Stimulated activated CD4-positive, alpha-beta T cell treated with anti-CD3 and anti-CD28 coated beads, Interleukin-4, amount 100 ng/mL, for 1 hour (primary cell): Measurements from ENCODE around the gene RGS6.

Experiments used
- DNase-seq: peaks from one replicate; pipeline ENCODE4 v3.0.0-alpha.2; 2020

The RGS6 gene

DNA sequence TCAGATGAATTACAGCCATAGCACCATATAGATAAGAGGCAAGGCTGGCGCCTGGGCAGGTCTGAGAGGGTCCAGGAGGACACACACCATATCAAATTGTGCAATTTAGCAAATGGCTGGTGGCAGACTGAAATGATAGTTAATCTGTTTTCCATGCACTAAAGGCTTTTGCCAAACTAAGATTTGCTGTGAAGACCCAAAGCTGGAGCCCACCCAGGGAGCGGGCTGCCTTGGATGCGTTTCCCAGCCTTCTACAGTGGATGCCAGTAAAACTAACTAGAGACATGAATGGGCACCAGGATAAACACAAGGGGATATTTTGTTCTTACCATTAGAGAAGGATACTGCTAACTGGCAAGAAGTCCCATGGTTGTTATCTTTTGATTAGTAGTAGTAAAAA is 486.6 kb downstream of the RGS6 start:
- DNase-seq: no peak

DNA sequence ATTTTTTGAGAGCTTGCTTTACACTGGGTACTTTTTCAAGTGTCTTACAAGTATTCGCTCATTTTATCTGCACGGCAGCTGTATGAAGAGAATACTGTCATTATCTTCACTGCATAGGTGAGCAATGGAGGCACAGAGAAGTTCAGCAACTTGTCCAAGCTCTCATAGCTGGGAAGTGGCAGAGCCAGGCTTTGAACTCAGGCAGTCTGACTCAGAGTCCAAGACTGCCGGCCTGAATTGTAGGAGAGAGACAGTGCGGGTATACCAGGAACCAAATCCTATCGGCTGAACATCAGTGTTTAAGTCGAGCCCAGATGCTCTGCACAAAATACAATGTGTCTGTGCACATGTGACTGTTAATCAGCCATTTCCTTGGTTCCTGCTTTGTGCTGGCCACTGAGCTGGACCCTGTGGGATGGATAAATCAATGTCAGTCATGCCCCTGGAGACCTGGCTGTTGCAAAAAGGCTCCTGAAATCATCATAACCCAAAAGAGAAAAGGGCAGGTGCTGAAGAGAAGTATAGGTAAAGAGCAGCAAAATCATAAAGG is 487.1 kb downstream of the RGS6 start:
- DNase-seq: no peak

DNA sequence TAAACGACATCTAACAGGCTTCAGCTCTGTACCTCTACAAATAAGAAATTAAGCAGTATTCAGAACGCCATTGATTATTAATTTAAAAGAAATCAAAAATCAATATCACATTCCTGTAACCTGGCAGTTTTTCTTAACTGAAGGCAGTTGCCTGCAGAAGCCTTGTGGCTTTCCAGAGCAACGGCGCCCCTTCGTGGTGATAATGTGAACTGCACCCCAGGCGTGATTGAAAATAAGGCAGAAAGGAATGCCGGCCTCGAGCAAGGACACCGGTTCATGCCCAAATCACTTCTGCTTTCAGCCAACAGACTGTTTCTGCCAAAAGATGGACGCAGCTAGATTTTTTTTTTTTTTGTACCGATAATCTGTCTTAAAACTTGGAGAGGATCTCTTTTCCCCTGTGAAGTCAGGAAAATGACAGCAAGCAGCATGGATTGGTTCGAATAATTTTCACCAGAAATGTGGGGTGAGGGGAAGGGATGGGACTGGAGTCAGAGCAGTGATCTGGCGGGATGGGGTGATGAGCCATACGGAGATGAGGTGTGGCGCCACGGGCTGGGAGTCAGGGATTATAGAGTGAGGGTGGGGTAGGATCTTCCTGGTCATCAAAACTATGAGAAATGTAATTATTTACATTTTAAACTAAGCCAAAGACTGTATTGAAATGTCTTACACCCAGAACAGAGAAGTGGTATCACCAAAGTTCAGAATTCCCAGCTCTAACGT is 488.7 kb downstream of the RGS6 start:
- DNase-seq: peak; percentile 73

DNA sequence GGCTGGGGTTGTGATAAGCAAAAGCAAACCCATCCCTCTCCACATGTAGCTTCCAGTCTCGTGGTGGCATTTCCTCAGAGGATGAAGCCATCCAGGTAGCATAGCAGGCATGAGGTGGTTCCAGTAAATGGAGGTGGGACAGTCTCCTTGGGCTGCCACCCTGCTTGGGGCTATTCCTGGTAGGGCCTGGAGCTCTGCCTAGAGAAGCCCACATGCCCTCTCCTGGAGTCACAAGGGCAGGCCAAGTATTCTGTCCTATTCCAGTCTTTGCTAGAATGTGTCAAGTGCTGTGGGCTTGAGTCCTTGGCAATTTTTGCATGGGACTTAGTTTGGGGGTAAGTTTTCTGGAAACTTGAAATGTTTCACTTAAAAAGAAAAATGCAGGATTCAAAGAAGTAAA is 491.7 kb downstream of the RGS6 start:
- no peak for DNase-seq

DNA sequence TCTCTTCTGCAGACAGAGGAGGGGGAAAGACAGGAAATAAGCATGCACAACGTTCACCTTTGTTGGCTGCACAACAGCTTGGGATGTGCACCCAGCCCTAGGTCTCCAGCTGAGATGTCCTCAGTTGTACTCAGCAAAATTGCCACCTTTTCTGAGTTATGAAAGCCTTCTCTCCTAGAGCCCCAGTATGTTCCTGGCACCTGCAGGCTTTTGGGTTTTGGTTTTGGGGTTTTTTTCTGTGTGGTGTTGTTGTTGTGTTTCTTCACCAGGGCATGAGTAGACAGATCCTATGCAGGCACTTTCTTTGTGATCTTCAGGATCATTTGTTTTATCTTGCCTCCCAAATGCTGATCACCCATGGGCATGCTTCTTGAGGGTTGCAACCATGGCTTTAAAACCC is 498.2 kb downstream of the RGS6 start:
- no peak for DNase-seq

DNA sequence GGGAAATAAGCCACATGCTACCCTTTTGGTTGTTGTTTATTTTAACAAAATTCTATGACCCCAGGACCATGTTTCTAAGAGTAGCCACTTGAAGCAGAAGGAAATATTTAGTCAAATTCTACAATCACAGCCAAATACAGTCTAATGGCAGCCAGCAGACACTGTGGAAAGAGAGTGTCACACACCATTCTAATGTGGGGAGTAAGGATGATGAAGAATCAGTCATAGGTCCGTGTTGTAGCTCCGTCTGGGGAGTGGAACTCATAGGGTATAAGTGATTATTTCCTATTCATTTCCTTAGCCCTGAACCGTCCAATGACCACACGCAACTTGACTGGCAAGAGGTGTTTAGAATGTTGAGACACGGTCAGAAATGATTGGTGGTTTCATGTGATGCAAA is 500.5 kb downstream of the RGS6 start:
- DNase-seq: no peak

DNA sequence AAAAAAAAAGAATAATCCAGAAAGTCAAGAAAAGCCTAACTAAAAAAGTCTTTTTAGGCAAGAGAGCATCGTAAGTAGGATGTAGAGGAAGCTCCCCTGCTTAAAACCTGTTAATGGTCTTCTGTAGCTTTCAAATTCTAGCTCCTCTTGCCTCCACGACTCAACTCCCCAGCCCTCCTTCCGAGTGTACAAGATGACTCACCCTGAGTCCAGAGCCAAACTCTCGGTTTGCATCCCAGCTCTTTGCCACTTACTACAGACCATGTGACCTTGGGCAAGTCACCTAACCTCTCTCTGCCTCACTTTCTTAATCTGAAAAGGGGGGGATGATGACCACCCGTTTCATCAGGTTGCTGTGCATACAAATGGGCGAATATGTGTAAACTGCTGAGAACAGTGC is 501.3 kb downstream of the RGS6 start:
- no peak for DNase-seq

DNA sequence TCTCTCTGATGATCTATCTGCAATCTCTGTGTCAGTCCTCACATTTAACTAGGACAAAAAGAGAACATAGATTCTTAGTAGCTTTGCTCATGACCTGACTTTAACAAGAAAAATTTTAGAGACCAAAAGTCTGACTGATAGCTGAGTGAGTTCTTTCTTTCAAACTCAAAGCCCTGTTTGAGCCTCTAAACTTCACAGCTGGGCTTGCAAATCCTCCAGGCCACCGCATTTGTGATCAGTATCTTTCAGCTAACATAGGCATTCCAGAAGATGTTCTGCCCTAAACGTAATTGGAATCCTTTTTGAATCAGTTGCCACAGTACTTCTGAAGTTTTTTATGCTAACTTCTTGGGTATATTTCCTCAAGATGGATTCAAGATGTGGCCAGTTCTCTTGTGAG is 502.6 kb downstream of the RGS6 start:
- no peak for DNase-seq

DNA sequence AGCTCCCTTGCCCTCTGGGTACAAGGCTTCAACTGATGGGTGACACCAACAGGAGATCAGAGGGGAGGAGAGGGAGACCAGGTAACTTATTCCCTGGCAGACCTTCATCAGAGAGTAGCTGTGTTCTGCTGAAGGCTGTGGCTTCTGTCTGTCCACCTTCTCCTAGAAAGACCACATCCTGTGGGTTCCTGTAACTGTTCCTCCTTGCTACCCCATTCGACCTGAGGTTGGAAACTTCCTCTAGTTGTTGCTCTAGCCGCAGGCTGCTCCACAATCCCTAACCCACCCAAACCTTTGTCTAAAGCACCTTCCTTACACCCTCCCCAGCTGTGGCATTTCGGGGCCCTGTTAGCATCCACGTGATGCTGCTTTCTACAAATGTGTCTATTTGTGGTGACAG is 507.5 kb downstream of the RGS6 start:
- DNase-seq: no peak

DNA sequence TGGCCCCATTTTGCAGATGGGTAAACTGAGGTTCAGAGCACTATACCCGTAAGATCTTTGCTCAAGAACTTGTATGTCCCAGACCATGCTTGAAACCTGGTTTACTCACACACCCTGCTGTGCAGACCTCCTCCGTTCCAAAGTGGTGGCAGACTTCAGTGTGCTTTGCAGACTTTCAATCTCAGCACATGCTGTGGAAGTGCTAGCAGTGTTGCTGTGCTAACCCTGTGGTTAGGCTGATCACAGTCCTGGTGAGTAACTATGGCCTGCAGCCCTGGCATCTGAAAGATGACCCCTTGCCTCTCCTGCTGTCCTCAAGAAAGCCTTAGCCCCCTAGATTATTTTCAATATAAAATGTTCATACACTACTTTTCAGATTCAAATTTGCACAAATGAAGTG is 511.0 kb downstream of the RGS6 start:
- no peak for DNase-seq

DNA sequence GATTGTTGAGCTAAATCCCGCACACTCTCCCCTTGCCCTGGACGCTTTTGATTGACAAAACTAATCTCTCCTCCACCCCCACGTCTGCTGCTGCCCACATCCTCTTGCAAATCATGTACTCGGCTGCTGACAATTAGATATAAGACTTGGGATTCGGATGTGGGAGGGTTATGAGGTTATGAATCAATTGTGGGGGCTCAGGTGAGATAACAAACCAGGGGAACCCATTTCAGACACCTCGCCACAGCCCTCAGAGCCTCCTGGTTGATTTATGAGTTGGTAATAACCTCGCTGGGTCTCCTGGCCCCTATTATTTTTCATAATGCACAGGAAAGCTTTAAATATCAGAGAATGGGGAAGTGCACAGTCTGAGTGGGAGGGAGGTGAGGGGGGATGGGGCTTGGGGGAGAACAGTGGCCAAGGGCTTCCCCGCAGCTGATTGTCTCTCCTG is 511.8 kb downstream of the RGS6 start:
- DNase-seq: peak; percentile 20

DNA sequence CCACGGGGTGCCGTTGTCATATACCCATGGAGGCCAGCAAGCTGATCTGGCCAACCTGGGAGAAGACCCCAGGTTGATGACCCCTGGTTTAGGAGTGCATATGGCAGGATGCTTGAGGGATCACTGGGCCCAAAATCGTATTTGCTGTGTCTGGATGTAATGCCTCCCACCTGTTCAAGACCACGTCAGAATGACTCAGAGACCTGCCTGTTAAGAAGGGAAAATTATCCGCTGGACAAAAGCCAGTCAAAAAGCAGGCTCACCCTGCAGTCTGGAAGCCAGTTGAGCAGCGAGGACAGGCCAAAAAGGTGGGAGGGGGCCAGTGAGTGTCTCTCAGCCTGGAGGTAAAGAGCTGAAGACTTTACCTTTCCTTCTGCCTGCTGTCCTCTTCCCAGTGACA is 512.5 kb downstream of the RGS6 start:
- no peak for DNase-seq

DNA sequence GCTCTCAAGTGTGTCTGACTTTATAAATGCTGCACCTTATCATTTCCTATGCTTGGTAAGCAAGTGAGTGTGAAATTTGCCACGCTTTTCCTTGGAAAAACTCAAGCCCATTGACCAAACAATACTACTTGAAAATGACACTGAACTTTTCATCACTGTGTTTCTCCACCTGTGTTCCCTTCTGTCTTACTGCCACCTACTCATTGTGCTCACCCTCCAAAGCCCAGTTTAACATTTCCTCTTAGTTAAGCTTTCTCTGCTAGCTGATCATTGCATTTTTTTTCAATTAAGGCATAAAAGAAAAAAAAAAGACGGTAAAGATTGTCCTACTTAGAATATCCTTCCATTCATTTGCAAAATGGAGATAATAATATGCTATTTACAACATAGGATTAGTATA is 516.0 kb downstream of the RGS6 start:
- DNase-seq: no peak

DNA sequence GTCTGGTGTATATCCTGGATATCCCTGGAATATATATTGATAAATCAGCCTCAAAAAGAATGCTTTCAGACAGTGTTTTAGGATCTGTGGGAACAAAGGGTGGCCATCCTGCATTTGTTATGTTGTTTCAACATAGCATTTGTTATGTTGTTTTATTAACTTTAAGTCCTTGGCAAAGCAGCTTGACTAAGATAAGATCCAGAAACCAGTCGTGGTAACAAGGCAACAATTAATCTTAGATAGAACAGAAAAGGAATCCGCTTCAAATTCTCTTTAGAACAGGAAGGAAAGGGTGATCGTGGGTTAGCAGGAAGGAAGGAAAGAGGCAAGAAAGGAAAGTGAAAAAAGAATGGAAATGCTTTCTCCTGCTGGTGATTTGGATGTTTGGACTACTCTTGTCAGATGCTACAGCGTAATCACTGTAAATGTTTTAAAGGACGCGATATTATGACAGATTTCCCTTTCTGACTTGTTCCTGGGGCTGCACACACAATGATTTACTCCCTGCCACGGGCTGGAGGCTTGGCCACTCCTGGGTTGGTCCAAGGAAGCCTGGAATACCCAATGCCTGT is 518.3 kb downstream of the RGS6 start:
- no peak for DNase-seq

DNA sequence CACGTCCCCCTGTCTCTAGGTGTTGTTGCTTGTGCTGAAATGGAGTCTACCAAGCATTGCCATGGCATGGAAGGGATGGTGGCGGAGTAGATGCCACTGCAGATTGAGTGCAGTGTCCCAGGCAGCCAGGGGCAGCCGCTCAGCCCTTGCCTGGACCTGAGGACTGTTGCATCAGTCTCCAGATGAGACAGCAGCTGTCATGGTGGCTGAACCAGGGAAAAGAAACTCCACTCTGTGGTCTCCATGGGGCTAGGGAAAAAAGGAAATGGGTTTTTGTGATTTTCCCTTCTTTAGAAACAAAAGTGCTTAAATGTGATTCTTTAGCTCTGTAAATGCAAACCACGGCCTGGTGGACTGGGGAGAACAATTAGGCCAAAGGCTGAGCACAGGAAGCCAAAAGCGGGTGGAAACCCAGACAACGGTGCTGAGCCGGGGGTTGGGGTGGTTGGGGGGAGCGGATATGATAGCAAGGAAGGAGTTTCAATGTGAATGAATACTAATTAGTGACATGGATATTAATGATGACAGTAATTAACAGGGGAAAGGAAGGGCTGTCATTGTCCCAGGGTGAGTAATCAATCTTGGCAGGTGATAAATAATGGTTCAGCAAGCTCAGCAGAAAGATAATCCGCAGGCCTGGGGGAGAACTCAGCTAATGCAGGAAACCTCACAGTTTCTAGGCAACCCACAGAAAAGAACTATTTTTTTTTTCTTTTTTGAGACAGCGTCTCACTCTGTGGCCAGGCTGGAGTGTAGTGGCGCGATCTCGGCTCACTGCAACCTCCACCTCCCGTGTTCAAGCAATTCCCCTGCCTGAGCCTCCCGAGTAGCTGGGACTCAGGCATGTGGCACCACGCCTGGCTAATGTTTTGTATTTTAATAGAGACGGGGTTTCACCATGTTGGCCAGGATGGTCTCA is 519.1 kb downstream of the RGS6 start:
- peak; percentile 20 for DNase-seq

DNA sequence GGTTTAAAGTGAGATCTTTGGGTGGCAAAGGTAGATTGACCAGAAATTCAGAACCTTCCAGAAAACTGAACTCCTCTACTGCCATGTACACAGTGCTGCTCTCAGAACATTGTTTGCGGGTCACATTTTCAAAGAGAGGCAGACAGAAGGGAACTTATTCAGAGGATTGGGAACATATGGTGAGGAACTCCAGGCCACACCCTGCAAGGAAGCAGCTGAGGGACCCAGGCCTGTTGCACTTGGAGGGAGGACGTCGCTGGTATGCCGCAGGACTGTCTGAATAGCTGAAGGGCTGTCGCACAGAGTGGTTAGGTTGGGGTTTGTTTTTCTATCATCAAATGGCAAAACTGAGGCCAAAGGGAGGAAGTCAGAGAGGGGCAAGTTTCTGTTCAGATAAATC is 520.5 kb downstream of the RGS6 start:
- DNase-seq: no peak

DNA sequence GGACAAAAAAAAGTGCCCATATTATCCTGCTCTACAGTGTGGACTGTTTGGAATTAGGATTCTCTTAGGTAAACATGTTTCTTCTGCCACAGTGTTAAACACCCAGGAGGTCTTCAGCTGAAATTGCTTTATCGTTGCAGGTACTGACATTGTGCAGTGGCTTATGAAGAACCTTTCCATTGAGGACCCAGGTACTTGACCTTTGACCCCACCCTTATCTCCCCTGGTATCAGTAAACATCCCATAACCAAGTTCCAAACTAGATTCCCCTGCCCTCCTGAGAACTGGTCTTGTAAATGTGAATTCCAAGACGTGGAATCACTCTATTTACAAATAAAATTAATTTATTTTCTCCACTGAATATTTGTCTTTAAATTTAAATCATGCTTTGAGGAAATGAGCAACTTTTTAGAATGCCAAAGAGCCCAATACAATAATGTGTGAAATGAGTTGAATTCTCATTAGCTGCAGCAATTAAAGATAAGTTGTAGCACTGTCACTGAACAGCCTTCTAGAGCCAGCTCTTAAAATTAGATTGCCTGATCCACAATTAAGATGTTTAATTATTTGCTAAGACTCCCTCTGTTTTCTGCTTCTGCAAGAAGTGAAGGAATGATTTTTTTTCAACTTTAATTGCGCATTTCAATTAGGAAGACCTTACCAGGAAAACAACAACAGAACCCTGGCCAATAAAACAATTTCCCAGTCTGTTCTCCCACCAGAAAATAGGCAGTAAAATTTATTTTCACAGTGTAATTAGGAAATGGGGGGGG is 522.3 kb downstream of the RGS6 start:
- DNase-seq: no peak

DNA sequence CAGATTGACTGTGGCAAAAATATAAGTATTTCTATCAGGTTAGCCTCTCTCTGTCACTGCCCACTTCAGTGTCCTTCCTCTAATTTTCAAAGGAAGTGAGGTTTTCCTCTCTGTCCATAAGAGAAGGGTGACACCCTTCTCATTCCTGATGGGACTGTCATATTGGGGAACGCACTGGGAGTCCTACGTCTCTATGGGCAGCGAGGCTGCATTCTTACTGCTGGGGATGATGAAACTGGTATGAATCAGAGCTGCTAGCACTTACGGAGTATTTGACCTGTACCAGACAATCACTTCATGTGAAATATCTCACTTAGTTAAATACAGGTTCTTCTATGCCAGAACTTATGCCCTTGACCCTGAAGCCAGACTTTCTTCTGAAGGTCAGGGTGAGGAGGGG is 525.4 kb downstream of the RGS6 start:
- no peak for DNase-seq

DNA sequence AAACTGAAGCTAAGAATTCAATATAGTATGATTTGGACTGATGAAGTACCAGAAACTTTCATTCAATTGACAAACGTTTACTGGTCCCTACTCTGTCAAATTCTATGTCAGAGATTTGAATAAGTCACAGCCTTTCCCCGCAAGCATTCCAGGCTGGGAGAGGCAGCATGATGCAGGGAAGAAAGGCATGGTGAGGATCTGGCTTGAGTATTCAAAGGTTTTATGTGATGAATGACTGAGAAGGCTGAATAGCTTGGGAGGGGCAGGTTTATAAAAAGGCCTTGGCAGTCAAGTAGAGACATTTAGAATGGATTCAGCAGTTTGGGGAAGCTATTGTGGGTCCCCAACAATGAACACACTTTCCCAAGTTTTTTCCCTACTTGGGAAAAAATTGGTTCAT is 529.8 kb downstream of the RGS6 start:
- DNase-seq: no peak

DNA sequence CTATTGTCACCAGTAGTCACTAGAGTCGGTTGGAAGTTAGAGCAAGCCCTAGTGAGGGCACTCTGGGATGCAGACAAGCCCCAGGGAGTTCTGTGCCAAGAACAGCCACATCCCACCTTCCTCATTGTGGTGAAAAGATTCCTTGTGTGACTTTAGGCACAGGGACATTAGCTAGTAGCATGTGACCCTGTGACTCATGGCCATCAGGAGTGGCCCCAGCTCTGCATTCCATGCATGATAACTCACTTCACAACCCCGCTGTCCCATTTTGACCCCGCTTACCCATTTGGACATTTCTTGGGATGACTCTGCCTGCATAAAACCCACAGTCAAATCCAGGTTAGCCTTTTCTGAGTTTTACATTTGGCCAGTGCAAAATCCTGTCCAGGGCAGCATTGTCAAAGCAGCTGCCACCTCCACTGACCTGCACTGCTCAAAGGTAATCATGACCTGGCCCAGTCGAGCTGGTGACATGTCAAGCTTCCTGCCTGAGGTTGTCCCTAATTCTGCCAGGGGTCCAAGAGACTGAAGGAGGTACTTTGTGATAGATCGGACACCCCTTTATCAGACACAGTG is 531.1 kb downstream of the RGS6 start:
- no peak for DNase-seq

DNA sequence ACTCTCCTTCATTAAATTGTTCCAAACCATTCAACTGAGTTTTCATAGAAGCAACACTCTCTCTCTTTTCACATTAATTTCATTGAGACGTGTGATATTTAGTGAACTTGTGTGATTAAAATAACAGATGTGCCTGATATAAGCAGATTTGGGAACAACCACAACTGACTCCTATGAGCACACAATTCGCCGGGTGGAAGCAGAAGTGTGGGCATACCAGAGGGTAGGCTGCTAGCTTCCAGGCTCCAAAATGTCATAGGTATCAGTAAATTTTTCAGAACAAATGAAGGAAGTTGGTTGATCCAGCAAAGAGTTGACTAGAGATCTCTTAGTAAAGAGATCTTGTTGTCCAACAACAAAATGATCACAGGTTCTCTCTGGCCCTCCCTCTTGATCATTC is 532.0 kb downstream of the RGS6 start:
- no peak for DNase-seq

DNA sequence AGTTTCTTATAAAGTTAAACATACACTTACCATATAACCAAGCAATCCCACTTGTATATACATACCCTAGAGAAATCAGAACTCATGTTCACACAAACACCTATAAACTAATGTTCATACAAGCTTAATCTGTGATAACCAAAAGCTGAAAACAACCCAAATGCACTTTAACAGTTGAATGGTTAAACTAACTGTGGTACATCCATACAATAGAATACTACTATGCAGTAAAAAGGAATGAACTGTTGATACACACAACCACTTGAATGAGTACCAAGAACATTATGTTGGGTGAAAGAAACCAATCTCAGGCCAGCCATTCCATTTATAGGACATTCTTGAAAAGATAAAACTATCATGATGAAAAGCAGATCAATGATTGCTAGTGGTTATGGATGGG is 534.1 kb downstream of the RGS6 start:
- DNase-seq: no peak

DNA sequence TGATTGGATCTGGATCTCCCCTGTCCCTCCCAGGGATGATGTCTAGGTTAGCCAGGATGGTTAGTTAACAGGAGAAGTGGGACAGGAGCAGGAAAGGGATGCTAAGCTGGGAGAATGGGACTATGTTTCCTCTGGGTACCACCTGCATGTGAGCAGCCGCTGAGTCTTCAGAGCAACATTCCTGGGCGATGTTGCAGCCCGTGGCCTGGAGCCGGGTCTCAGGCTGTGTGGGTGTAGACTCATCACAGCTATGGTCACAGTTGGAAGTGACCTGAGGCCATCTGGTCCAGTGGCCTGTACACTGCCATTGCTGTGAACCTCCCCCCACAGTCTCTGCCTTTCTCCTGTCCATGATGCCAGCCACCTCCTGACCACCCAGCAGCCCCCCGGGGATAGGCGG is 539.1 kb downstream of the RGS6 start:
- no peak for DNase-seq
